GM12878 (cell line): ENCODE measurements around the gene CTRL. TPM values are rescaled to one million over a fixed set of nuclear protein-coding genes. Genes with fewer than 3 reads are reported as not detected.

Experiments
- ATAC-seq: fragments of 200-7000 bp; cut with Tn5 transposase; 3 replicates; pipeline ENCODE4 v1.9.1; 2020; ENCODE audit warnings: mild to moderate bottlenecking, moderate library complexity
- BruUV-seq: library from RNA; stranded (reverse); fragments of 400-500 nt; replicated peaks from 2 replicates; lab custom pipeline; 2021; lab: Mats Ljungman, UMichigan
- CTCF ChIA-PET: fragments of 300-600 bp; sonication (Branson Sonifier 250); formaldehyde crosslinking; extraction: SDS; loops from one replicate; lab custom pipeline; 2021; ENCODE audit warnings: inconsistent platforms; lab: Yijun Ruan, JAX
- POLR2A ChIA-PET: fragments of 350-600 bp; formaldehyde crosslinking; extraction: SDS; loops from one replicate; lab custom pipeline; 2021; ENCODE audit warnings: inconsistent platforms; lab: Charles Lee
- RAD21 ChIA-PET: fragments of 300-600 bp; sonication (Branson Sonifier 250); formaldehyde crosslinking; loops from one replicate; lab custom pipeline; 2023; ENCODE audit warnings: antibody characterized with exemption; ENCODE audit not compliant: unreplicated experiment; lab: Charles Lee
- SMC1A ChIA-PET: fragments of 300-600 bp; sonication (Branson Sonifier 250); formaldehyde crosslinking; loops from one replicate; lab custom pipeline; 2023; ENCODE audit not compliant: unreplicated experiment, uncharacterized antibody; lab: Charles Lee
- DNase-seq: peaks from one replicate; pipeline ENCODE4 v3.0.0-alpha.2; 2011; ENCODE audit warnings: low read depth, low spot score
- FAIRE-seq: peaks from 3 replicates; lab custom pipeline; 2011; peaks lifted over from hg19 to GRCh38; lab: Jason Lieb, UNC
- H2AFZ ChIP-seq: 2 replicates; pipeline ENCODE4 v1.6.0; 2011; ENCODE audit warnings: low read depth, low read length, control low read depth; ENCODE audit not compliant: control insufficient read depth
- H3K27ac ChIP-seq: 2 replicates; pipeline ENCODE4 v1.5.1; 2011; ENCODE audit warnings: control low read depth; ENCODE audit not compliant: control insufficient read depth, insufficient read depth
- H3K27me3 ChIP-seq, 2 experiments: replicated peaks in 1 of 2; 2 replicates each; pipeline versions ENCODE4 v1.6.0 to v1.6.1; 2011; ENCODE audit warnings: low read length in 1 of 2; ENCODE audit not compliant: control insufficient read depth in 2 of 2, insufficient read depth in 2 of 2
- H3K36me3 ChIP-seq, 2 experiments: 2 replicates each; pipeline ENCODE4 v1.5.1; 2011; ENCODE audit warnings: low read length in 1 of 2; ENCODE audit not compliant: control insufficient read depth in 2 of 2, insufficient read depth in 2 of 2
- H3K4me1 ChIP-seq: 2 replicates; pipeline ENCODE4 v1.6.1; 2011; ENCODE audit warnings: mild to moderate bottlenecking, low read length, moderate library complexity, mixed read lengths; ENCODE audit not compliant: control insufficient read depth, insufficient read depth
- H3K4me2 ChIP-seq: 2 replicates; pipeline ENCODE4 v1.6.0; 2011; ENCODE audit warnings: control low read depth; ENCODE audit not compliant: control insufficient read depth, insufficient read depth
- H3K4me3 ChIP-seq: fragments of 200-600 bp; sonication (generic); 2 replicates; pipeline ENCODE4 v1.5.1; 2016
- H3K79me2 ChIP-seq: 2 replicates; pipeline ENCODE4 v1.6.0; 2011; ENCODE audit warnings: low read length; ENCODE audit not compliant: control insufficient read depth, insufficient read depth
- H3K9ac ChIP-seq: 2 replicates; pipeline ENCODE4 v1.8.0; 2011; ENCODE audit warnings: low read length, control low read depth, mixed read lengths; ENCODE audit not compliant: control insufficient read depth, insufficient read depth
- H3K9me3 ChIP-seq: replicated peaks from 3 replicates; pipeline ENCODE4 v1.5.1; 2011; ENCODE audit warnings: mild to moderate bottlenecking, low read length; ENCODE audit not compliant: control insufficient read depth, insufficient read depth
- H4K20me1 ChIP-seq: 2 replicates; pipeline ENCODE4 v1.6.0; 2011; ENCODE audit not compliant: control insufficient read depth, insufficient read depth
- NFYB ChIP-seq: IDR thresholded peaks from 2 replicates; pipeline ENCODE4 v1.6.1; 2011; ENCODE audit warnings: low read depth, mild to moderate bottlenecking, low read length, improper control_type of control experiment, moderate library complexity; ENCODE audit not compliant: insufficient read depth
- SRF ChIP-seq, 2 experiments: IDR thresholded peaks; 2 replicates each; pipeline ENCODE4 v1.6.1; 2011; ENCODE audit warnings: low read depth in 2 of 2, low read length in 2 of 2, mild to moderate bottlenecking in 1 of 2, moderate library complexity in 1 of 2
- ZNF24 ChIP-seq: fragments of 450-650 bp; IDR thresholded peaks from 2 replicates; pipeline ENCODE4 v1.6.1; 2017; ENCODE audit warnings: antibody characterized with exemption, mild to moderate bottlenecking
- WGBS: methylation state at CpG from one replicate; pipeline ENCODE4 v1.1.6; 2016; ENCODE audit warnings: low lambda C conversion rate; ENCODE audit not compliant: insufficient replicate concordance, insufficient coverage; ENCODE audit errors: missing lambda C conversion rate; 5-methylcytosine and 5-hydroxymethylcytosine counted together
- in situ Hi-C: fragments of 300-500 bp; cut with MboI; formaldehyde crosslinking; loops from 9 replicates; pipeline ENCODE4 v1.14.3; 2018; ENCODE audit warnings: mixed read lengths
- intact Hi-C: fragments of 100-400 bp; cut with micrococcal nuclease; formaldehyde crosslinking; loops from one replicate; pipeline ENCODE4 v1.14.2; 2022; ENCODE audit not compliant: unreplicated experiment
- polyA plus RNA-seq, 11 experiments: library from polyadenylated mRNA; depleted of rRNA in 4 of 11; unstranded in 6 of 11; stranded (reverse) in 5 of 11; fragments of >200 nt; fragmentation: Nextera tagmentation in 4 of 11; fragmentation: Illumina TruSeq in 1 of 11; extraction: Ambion mirVana in 4 of 11; extraction: Trizol in 1 of 11; gene quantifications; 1 replicate in 1 of 11; 2 replicates in 10 of 11; pipeline versions ENCODE4 v1.2.1 to v1.2.3, GENCODE V29; 2011 to 2016; ENCODE audit warnings: inconsistent platforms in 2 of 11, missing spikeins in 2 of 11, low read depth in 1 of 11
- total RNA-seq, 4 experiments: library from RNA; depleted of rRNA in 3 of 4; stranded (reverse); fragments of >200 nt in 3 of 4; fragmentation: Illumina TruSeq in 1 of 4; extraction: Trizol in 1 of 4; gene quantifications; 2 replicates each; pipeline versions ENCODE4 v1.2.1 to v1.2.3, GENCODE V29; 2013 to 2021
- TF ChIP-seq, protein P1 (sequence below): IDR thresholded peaks from 2 replicates; pipeline ENCODE4 v1.6.1; 2011; ENCODE audit warnings: low read depth, low read length, improper control_type of control experiment, borderline replicate concordance
- TF ChIP-seq, protein P2 (sequence below): fragments of 450-650 bp; conservative IDR thresholded peaks from 2 replicates; pipeline ENCODE4 v1.6.1; 2017; ENCODE audit warnings: mild to moderate bottlenecking, moderate library complexity
- TF ChIP-seq, protein P3 (sequence below): fragments of 450-650 bp; IDR thresholded peaks from 2 replicates; pipeline ENCODE4 v1.6.1; 2017; ENCODE audit warnings: mild to moderate bottlenecking, moderate library complexity

The CTRL gene
- total and polyA plus RNA-seq, 10 of the 15 experiments (the other 5 are each of a cell fraction or from before 2014, with no cell fraction given), result 1.1 to 4.9 (median 2.6) TPM

- DNase-seq (no peak), FAIRE-seq (no peak), ATAC-seq (no peak)
- CTCF ChIA-PET, result interaction anchor here (0.6 to 3.7 kb wide), 5 partner anchors 21 to 804 kb away, joined by 3 to 22 read pairs (median 4); partner anchors contain the start of gene LCAT
- H3K27me3 ChIP-seq, result no peaks in the 10 kb centered on the region
- no peaks in the 10 kb centered on the region for H3K9me3 ChIP-seq
- SMC1A ChIA-PET, result interaction anchor here (0.7 to 1.8 kb wide), 5 partner anchors 17 to 148 kb away, joined by 3 to 4 read pairs (median 3); no protein-coding TSS in a partner anchor
- no peaks in the 10 kb centered on the region for H4K20me1 ChIP-seq
- intact Hi-C loops (no loop called here), in situ Hi-C loops (no loop called here)
- POLR2A ChIA-PET, result interaction anchor here (0.9 to 1.9 kb wide), 3 partner anchors 11 to 28 kb away, joined by 3 to 6 read pairs (median 5); partner anchors contain the start of gene PSMB10
- no TSS peak for BruUV-seq
- no peak overlapping the region for H3K27ac ChIP-seq
- peaks cover 21% of the 10 kb centered on the region for H3K4me1 ChIP-seq
- RAD21 ChIA-PET, result no interaction called here
- H3K4me3 ChIP-seq, result no peak overlapping the region
- H3K9ac ChIP-seq, result no peak overlapping the region
- WGBS, result 97% methylated on average over 6 of the region's 6 CpGs
- peaks cover 20% of the 10 kb centered on the region for H3K79me2 ChIP-seq
- no peak for TF ChIP-seq SRF (IDR thresholded peaks at IDR 0.05; ENCODE audit: low read depth in 2 of 2, low read length in 2 of 2)
- no peak overlapping the region for H3K4me2 ChIP-seq
- no peak overlapping the region for H2AFZ ChIP-seq
- peaks cover 4 to 6% of the 10 kb centered on the region in 2 experiments; a peak in 3 of 4 replicates for H3K36me3 ChIP-seq
Measured at GRCh38 chr16:67964477-67965131, 32.9 kb upstream of the CTRL start.

DNA sequence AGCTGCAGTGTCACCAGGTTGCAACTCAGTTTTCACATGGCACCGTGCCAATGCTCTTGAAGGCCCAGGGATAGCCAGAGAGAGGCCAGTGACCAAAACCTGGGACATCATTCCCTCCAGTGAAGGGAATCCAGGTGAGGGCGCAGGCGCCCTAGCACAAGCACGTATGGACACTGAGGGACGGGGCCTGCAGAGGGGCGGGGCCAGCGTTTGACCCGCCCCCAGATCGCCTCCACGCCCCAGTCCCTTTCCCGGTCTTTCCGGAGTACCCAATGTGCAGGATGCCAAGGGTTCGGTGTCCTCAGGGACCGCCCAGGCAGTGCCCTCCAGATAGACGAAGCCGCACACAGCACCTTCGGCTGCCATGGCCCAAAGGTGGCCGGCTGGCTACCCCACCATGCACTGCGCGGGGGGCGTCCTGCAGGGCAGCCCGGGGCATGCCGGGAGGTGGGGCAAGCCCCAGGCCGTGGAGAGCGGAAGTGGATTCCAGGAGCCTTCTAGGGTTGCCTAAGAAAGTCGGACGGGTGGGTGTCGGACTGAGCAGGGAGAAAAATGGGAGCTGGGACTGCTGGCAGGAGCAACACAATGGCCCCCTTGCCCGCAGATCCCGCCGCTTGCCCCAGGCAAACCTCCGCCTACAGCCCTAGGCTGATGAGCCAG lies 32.1 kb upstream of the CTRL start:
- no peak for ATAC-seq
- H3K79me2 ChIP-seq, result peaks cover 20% of the 10 kb centered on the region
- ChIA-PET POLR2A (interaction anchor here (1.9 kb wide), 1 partner anchor 12 kb away, joined by 5 read pairs; no protein-coding TSS in a partner anchor), CTCF (interaction anchor here (0.6 to 1.7 kb wide), 3 partner anchors 20 to 804 kb away, joined by 3 to 7 read pairs (median 4); partner anchors contain the start of gene LCAT), SMC1A (no interaction called here), RAD21 (no interaction called here)
- no peaks in the 10 kb centered on the region for H4K20me1 ChIP-seq
- H3K9me3 ChIP-seq, result no peaks in the 10 kb centered on the region
- 98% methylated on average over 31 of the region's 32 CpGs for WGBS
- intact Hi-C loops, result no loop called here
- no peak overlapping the region for H3K4me3 ChIP-seq
- FAIRE-seq, result no peak
- no peak overlapping the region for H2AFZ ChIP-seq
- peaks cover 18% of the 10 kb centered on the region for H3K4me1 ChIP-seq
- peaks cover 4 to 6% of the 10 kb centered on the region in 2 experiments; a peak in 3 of 4 replicates for H3K36me3 ChIP-seq
- H3K9ac ChIP-seq, result no peak overlapping the region
- H3K27ac ChIP-seq, result no peak overlapping the region
- no TSS peak for BruUV-seq
- no peaks in the 10 kb centered on the region for H3K27me3 ChIP-seq
- no peak for DNase-seq
- in situ Hi-C loops, result no loop called here
- no peak overlapping the region for H3K4me2 ChIP-seq
- TF ChIP-seq, protein P1, sequence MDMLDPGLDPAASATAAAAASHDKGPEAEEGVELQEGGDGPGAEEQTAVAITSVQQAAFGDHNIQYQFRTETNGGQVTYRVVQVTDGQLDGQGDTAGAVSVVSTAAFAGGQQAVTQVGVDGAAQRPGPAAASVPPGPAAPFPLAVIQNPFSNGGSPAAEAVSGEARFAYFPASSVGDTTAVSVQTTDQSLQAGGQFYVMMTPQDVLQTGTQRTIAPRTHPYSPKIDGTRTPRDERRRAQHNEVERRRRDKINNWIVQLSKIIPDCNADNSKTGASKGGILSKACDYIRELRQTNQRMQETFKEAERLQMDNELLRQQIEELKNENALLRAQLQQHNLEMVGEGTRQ, result no peak
- TF ChIP-seq ZNF24 (no peak), NFYB (no peak)
- TF ChIP-seq, protein P2, sequence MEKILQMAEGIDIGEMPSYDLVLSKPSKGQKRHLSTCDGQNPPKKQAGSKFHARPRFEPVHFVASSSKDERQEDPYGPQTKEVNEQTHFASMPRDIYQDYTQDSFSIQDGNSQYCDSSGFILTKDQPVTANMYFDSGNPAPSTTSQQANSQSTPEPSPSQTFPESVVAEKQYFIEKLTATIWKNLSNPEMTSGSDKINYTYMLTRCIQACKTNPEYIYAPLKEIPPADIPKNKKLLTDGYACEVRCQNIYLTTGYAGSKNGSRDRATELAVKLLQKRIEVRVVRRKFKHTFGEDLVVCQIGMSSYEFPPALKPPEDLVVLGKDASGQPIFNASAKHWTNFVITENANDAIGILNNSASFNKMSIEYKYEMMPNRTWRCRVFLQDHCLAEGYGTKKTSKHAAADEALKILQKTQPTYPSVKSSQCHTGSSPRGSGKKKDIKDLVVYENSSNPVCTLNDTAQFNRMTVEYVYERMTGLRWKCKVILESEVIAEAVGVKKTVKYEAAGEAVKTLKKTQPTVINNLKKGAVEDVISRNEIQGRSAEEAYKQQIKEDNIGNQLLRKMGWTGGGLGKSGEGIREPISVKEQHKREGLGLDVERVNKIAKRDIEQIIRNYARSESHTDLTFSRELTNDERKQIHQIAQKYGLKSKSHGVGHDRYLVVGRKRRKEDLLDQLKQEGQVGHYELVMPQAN, result no peak
- TF ChIP-seq, protein P3, sequence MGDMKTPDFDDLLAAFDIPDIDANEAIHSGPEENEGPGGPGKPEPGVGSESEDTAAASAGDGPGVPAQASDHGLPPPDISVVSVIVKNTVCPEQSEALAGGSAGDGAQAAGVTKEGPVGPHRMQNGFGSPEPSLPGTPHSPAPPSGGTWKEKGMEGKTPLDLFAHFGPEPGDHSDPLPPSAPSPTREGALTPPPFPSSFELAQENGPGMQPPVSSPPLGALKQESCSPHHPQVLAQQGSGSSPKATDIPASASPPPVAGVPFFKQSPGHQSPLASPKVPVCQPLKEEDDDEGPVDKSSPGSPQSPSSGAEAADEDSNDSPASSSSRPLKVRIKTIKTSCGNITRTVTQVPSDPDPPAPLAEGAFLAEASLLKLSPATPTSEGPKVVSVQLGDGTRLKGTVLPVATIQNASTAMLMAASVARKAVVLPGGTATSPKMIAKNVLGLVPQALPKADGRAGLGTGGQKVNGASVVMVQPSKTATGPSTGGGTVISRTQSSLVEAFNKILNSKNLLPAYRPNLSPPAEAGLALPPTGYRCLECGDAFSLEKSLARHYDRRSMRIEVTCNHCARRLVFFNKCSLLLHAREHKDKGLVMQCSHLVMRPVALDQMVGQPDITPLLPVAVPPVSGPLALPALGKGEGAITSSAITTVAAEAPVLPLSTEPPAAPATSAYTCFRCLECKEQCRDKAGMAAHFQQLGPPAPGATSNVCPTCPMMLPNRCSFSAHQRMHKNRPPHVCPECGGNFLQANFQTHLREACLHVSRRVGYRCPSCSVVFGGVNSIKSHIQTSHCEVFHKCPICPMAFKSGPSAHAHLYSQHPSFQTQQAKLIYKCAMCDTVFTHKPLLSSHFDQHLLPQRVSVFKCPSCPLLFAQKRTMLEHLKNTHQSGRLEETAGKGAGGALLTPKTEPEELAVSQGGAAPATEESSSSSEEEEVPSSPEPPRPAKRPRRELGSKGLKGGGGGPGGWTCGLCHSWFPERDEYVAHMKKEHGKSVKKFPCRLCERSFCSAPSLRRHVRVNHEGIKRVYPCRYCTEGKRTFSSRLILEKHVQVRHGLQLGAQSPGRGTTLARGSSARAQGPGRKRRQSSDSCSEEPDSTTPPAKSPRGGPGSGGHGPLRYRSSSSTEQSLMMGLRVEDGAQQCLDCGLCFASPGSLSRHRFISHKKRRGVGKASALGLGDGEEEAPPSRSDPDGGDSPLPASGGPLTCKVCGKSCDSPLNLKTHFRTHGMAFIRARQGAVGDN, result no peak
